CD4-positive, alpha-beta T cell treated with Interleukin-2 at 100 ng/mL for 4 hours (primary cell): ENCODE results near the gene TET1.
"Not testable (repeated sequence)": the region's sequence is repeated elsewhere in the genome, so short reads cannot be mapped to it uniquely, and the experiment has no call there.

Experiments used
- DNase-seq: peaks from one replicate; pipeline ENCODE4 v3.0.0-alpha.2; 2020; ENCODE audit warnings: low spot score

The TET1 gene

DNA sequence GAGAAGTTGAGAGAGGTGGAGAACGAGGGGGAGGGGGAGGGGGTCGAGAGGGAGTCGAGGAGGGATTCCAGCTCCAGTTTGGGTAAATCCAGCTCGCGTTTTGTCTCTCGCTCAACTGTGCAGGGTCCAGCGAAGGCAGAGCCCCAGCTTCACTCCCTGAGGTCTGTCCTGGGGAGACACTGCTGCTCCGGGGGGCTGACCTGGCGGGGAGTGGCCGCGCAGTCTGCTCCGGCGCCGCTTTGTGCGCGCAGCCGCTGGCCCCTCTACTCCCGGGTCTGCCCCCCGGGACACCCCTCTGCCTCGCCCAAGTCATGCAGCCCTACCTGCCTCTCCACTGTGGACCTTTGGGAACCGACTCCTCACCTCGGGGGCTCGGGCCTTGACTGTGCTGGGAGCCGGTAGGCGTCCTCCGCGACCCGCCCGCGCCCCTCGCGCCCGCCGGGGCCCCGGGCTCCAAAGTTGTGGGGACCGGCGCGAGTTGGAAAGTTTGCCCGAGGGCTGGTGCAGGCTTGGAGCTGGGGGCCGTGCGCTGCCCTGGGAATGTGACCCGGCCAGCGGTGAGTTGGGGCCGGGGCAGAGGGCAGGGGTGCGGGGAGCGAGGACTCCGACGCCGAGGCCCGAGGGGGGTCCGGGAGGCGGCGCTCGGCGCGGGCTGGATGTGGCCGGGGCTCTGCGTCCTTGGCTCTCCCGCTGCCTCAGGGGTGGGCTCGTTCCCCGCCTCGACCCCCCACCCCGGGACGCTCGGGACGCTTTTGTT lies at the start of gene TET1:
Gene TET1 (plus strand): TSS at position 152 of the 757 bp plus-strand sequence. CDS start 12,002 bp downstream, outside the sequence.
- no peak for DNase-seq

GRCh38 chr10:68516216-68516615 lies 43.9 kb upstream of the TET1 start:
- not testable (repeated sequence) for DNase-seq

DNA sequence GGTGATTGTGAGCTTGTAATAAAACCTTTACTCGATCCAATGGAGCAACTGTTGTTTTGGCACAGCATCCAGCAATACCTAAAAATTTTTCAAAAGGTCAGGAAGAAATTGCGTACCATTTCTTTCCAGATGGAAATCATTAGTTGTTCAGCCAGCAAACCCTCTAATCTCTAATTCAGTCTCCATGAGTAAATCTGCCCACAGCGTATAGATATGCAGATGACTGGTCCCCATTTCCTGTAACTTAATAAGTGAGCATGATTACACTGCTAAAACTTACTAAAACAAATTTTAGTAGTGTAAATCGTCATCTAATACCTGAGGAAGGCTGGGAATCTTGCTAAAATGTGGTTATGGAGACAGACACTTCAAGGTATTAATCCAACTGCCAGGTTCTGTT lies 43.4 kb upstream of the TET1 start:
- DNase-seq = no peak

DNA sequence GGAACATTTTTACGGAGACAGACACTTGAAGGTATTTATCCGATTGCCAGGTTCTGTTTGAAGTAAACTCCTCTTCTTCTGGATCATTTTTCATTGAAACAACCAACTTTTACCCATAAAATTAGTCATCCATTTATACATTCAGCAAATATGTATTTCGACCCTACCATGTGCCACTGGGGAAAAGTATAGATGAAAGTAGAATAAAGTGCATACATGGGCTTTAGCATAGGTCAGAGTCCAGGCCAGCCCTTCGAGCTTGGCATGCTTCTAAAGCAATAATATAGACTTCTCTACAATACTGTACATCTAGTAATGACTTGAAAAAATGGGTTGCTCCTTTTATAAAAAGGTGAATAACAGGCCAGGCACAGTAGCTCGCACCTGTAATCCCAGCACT lies 42.9 kb upstream of the TET1 start:
- no peak for DNase-seq

GRCh38 chr10:68518609-68519008 lies 41.5 kb upstream of the TET1 start:
- DNase-seq = not testable (repeated sequence)

- DNase-seq = not testable (repeated sequence)
Observed at GRCh38 chr10:68525490-68526038, 34.6 kb upstream of the TET1 start.

GRCh38 chr10:68526634-68527307 lies 33.4 kb upstream of the TET1 start:
- no peak for DNase-seq

- no peak for DNase-seq
Observed at GRCh38 chr10:68536973-68537372, 23.2 kb upstream of the TET1 start.

GRCh38 chr10:68537796-68538195 lies 22.3 kb upstream of the TET1 start:
- no peak for DNase-seq

DNA sequence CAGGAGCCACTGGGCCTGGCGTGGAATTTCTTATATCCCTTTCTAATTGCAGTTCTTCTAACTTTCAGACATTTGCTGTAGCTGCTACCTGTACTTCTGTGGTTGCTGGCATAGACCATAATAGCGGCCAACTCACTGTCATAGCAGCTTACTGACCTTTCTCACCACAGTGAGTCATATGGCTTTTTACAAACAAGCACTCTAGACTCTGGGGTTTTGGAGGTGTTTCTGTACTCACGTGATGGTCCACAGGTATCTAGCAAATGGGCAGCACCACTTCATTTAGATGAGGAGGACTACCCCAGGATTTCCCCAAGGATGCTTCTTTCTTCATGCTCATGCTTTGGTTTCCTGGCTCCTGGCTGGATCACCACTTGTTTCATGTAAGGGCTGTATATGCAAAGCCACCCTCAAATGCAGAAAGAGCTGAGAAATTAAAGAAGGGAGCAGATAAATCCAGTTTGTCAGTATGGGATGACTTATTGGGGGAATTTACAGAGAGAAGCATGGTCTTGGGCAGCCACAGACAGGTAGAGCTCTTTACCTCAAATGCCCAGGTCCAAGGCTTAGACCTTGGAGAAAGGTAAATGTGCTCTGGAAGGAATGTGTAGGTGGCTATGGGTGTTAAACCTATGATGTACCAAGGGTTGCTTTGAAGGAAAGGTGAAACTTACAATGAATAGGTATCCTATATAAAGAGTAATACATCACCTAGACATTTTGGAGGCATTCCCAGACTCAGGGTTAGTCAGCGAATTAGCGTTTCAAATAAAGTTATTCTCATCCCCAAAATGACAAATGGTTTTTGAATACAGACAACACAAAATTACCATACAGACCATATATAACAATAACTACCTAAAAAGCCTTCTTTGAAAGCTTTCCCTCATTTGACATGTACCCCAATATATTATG lies 16.9 kb upstream of the TET1 start:
- DNase-seq = no peak

DNA sequence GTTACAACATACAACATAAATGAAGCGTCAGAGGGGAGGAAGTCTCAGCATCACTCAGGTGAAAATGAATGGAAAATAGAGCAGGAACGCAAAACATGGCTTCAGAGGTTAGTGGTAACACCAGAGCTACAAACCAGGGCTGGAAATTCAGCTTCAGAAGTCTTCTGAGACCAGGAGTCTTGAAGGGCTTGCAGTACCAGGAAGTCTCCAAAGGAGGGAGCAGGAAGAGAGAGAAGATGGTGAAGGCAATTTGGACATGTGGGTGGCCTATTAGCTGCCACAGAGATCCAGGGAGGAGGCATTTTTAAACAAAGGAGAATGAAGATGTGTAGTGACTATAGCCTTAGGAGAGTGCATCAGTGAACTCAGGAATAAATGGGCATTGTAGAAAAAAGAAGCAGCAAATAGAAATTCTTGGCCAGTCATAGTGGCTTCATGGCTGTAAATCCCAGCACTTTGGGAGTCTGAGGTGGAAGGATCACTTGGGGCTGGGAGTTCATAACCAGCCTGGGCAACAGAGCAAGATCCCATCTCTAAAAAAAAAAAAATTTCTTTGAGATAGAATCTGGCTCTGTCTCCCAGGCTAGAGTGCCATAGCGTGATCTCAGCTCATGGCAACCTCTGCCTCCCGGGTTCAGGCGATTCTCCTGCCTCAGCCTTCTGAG lies 9.3 kb upstream of the TET1 start:
- peak; percentile 50 for DNase-seq

- DNase-seq = no peak
Observed at GRCh38 chr10:68553138-68553537, 7.0 kb upstream of the TET1 start.

DNA sequence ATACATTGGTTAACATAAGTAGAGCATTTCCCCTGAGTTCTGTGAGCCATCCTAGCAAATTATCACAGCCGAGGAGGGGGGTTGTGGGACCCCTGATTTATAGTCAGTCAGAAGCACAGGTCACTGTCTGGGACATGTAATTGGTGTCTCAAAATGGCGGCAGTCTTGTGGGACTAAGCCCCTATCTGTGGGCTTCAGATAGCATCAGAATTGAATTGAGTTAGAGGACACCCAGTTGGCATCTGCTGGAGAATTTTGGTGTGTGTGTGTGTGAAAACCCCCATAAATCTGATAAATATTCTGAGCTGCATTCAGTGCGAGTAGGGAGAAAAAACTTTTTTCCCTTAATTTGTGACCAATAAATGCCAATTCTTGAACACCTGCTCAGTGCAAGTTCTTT lies 6.5 kb upstream of the TET1 start:
- no peak for DNase-seq

- no peak for DNase-seq
Observed at GRCh38 chr10:68558478-68558877, 1.7 kb upstream of the TET1 start.

- no peak for DNase-seq
Observed at GRCh38 chr10:68559251-68559650, 886 bp upstream of the TET1 start.

- peak; percentile 7 for DNase-seq
Observed at GRCh38 chr10:68559841-68560185, 324 bp upstream of the TET1 start.

DNA sequence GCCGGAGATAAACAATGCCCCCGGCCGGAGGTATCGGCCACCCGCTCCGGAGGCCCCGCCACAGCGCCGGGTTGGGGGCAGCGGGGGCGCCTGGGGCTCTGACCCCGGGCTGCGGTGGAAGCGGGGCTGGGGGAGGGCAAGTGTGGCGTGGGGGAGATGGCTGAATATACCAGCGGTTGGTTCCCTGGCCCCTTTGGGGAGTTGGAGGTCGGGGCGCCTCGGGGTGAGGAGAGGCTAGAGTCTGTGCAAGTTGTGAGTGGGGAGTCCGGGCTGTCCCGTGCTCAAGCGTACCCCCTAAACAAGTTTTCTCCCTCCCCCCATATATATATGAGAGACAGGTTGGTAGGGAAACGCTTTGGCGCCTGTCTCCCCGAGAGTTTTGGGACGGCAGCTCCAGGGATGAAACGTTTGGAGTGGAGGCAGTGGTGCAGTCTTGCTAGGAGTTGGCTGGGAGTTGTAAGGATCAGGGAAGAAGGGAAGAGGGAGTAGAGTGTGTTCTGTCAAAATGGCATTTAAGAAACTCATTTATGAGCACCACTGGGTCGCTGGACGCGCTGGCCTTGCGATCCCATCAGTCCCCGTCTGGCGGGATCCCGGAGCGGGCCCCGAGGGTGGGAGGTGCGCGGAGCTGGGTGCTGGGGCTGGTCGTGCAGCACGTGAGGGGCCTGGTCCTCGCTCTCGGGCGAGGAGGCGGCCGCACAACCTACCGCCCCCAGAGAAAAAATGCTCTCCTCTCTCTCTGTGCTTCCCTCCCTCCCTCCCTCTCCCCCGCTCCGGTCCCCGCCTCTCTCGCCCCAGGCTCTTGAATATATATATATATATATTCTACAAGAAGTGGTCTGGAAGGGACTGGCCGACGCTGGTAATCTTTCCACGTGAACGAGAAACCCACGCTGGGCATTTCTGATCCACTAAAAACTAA lies 1.1 kb downstream of the TET1 start:
- DNase-seq = no peak

DNA sequence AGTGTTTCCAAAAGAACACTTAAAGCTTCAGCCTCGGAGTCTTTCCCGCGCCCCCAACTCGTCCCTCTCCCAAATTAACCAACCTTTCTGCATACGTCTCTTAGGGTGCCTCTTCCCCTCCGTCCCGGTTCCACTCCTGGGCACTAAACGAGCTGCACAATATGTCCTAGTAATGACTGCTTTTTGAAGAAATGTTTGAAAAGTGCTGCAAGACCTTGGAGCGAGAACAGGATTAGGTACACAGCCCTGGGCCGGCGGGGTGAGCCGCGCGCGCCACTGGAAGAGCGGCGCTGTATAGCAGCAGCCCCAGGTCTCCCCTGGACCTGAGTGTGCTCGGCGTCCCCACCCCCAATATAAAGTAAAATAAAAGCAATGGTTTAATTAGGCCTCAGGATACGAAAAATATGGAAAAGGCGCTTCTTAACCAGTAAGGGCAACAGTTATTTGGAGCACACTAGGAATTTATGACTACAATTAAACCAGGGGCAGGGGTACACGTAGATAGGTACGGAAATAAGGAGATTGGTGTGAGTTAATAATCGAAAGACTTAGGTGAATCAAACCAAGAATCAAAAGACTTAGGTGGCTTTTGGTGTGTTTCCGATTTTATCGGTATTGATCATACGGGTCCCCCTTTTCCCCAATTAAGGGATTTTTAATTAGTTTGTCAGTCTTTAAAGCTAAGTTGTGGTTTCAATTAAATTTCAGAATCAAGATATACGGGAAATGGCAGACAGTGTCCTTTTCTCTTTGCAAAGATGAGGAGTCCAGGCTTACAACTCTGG lies 1.9 kb downstream of the TET1 start:
- no peak for DNase-seq

DNA sequence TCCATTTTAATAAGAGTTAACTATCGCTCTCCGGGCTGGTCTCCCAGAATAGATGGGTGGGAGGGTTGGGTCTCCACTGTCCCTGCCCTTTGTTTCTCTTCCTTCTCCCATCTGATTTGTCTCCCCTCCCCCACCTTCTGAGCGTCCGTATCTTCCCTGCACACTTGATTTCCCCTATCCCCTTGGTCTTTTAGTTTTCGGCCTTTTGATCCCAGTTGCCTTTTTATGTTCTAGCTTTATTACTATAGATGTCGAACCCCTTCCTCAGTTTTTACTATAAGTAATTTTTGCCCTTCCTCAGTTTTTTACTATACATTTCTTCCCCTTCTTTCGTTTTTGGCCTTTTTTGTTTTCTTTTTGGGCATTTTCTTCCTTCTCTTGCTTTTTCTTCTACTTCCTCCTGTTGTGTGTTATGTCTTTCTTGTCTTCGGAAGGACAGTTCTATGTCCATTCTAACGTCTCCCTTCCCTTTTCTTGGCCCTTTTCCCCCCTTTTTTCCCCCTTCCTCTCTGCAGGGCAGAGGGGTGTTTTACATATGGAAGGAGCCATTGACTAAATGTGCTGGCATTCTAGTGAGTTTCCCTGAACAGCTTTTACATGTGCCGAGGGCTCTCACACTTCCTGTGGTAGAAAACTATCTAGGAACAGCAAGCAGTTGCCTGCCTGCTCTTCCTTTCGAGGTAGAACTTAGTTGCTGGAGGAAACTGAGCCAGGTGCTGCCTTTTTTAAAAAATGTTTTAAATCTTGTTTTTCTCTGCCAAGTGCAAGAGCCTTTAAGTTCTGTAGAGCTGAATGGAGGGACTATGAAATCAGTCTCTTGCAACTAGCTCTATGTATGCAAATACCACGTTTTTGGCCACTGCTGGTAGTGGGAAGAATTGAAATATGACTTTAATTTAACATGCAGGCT lies 2.8 kb downstream of the TET1 start:
- DNase-seq = no peak
